GM12872 (cell line): ENCODE measurements around the gene JPH3.

Experiments
- CTCF ChIP-seq: IDR thresholded peaks from 3 replicates; pipeline ENCODE4 v1.5.1; 2011; ENCODE audit warnings: low read depth, mild to moderate bottlenecking, low read length, moderate library complexity; ENCODE audit not compliant: insufficient read depth

The JPH3 gene

GRCh38 chr16:87642491-87642890 is 40.2 kb downstream of the JPH3 start:
- TF ChIP-seq CTCF: no peak

DNA sequence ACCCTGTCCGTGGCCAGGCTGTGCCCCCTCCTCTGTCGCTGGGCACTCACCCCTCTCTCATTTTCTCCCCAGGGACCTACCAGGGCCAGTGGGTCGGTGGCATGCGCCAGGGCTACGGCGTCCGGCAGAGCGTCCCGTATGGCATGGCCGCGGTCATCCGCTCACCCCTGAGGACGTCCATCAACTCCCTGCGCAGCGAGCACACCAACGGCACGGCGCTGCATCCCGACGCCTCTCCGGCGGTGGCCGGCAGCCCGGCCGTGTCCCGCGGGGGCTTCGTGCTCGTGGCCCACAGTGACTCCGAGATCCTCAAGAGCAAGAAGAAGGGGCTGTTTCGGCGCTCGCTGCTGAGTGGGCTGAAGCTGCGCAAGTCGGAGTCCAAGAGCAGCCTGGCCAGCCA is 41.9 kb downstream of the JPH3 start:
- no peak for TF ChIP-seq CTCF

DNA sequence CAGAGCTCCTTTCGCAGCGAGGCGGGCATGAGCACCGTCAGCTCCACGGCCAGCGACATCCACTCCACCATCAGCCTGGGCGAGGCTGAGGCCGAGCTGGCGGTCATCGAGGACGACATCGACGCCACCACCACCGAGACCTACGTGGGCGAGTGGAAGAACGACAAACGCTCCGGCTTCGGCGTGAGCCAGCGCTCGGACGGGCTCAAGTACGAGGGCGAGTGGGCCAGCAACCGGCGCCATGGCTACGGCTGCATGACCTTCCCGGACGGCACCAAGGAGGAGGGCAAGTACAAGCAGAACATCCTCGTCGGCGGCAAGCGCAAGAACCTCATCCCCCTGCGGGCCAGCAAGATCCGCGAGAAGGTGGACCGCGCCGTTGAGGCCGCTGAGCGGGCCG is 42.3 kb downstream of the JPH3 start:
- no peak for TF ChIP-seq CTCF

DNA sequence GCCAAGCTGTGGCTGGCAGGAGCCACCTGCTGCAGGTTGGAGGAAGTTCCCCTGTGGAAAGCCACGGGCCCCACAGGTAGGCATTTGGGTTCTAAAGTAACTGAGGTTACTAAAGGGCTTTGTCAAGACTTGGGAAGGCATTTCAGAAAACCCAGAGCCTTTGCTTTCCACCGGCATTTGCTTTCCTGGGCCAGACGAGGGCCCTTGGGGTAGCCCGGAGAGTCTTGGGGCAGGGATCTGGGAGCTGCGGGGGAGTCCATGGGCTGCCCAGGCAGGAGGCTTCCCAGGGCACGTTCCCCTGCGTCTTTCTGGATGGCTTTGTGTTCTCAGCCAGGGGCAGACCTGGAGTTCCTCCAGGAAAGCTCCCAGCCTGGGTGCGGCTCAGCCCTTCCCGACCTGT is 43.5 kb downstream of the JPH3 start:
- no peak for TF ChIP-seq CTCF

DNA sequence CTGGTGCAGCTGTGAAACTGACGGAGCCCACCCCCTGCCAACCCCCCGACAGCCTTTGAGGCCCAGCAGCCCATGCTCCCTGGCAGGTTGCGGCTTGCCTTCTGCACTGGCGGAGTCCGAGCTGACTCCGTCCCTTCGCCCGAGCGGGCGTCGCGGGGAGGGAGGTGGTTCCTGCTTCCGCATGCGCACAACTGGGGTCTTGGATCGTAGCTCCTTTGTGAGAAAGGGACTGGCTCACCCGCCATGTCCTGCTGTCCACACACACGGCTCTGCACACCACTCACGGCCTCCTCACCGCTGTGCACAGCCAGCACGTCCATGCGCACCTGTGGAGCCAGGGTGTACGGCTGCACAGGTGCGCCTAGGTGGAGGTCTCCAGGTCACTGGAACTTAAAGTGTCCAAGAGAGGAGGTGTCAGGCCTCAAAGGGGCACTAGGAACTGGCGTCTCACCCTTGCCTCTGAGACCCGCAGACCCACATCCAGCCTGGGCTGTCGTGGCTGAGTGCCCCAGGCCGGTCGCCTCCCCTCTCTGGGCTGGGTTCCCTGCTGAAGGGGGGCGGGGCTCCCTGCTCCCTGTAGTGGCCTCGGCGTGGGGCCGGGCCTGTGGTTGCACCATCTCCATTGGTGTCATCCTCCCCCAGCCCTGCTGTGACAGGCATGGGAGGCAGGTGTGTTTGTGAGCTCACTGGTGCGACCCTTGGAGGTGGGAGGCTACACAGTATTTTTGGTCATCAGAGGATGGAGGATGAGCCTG is 45.3 kb downstream of the JPH3 start:
- no peak for TF ChIP-seq CTCF

DNA sequence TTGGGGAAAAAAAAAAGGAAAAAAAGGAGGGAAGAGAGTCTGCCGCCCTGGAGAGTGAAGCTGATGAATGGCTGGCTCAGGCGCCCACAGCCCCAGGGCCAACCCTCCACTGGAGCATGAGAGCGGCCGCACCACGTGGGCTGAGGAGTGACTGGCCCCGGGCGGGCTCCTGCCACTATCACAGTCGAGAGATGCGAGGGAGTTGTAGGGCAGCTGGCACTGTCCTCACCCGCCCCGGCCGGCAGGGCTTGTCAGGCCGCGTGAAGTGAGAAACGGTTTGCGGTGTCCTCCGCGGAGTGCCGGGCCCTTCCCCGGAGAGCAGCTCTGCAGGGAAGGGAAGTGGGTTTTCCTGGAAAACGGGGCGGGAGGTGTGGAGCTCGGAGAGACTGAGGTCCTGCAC is 45.9 kb downstream of the JPH3 start:
- TF ChIP-seq CTCF: no peak

GRCh38 chr16:87648698-87649487 is 46.6 kb downstream of the JPH3 start:
- TF ChIP-seq CTCF: no peak
